ENCODE measurements around the gene ACAD8.

DNA sequence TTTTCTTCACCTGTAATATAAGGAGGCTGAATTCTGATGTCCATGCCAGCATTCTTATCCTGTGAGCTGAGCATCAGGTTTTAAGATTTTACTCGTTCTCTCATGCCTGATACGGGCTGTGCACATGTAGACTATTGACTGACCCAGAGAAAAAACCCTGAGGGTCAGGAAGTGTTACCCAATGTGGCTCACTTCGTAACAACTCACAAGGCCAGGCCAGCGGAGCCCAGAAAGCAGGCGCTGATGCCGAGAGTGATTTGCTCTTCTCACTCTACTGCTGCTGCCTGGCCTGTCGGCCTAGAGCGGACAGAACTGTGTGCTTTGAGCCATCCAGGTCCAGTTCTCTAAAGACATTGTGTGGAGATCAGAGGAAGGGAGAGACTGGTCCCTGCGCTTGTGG is 11.0 kb upstream of the ACAD8 start:
- TF ChIP-seq, protein P1, sequence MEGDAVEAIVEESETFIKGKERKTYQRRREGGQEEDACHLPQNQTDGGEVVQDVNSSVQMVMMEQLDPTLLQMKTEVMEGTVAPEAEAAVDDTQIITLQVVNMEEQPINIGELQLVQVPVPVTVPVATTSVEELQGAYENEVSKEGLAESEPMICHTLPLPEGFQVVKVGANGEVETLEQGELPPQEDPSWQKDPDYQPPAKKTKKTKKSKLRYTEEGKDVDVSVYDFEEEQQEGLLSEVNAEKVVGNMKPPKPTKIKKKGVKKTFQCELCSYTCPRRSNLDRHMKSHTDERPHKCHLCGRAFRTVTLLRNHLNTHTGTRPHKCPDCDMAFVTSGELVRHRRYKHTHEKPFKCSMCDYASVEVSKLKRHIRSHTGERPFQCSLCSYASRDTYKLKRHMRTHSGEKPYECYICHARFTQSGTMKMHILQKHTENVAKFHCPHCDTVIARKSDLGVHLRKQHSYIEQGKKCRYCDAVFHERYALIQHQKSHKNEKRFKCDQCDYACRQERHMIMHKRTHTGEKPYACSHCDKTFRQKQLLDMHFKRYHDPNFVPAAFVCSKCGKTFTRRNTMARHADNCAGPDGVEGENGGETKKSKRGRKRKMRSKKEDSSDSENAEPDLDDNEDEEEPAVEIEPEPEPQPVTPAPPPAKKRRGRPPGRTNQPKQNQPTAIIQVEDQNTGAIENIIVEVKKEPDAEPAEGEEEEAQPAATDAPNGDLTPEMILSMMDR (conservative IDR thresholded peaks at IDR 0.05; ENCODE audit: low read depth, low read length) = no peak
- TF ChIP-seq EZH2 (IDR thresholded peaks at IDR 0.05; ENCODE audit: borderline replicate concordance, low read depth, low read length, poor library complexity, severe bottlenecking) = no peak

All from A673 (cell line).